ENCODE results near the gene DLEC1.
"Not testable (repeated sequence)": the region's sequence is repeated elsewhere in the genome, so short reads cannot be mapped to it uniquely, and the experiment has no call there.

The DLEC1 gene

GRCh38 chr3:38127611-38128302, 88.7 kb downstream of the DLEC1 start:
- DNase-seq = no peak

DNA sequence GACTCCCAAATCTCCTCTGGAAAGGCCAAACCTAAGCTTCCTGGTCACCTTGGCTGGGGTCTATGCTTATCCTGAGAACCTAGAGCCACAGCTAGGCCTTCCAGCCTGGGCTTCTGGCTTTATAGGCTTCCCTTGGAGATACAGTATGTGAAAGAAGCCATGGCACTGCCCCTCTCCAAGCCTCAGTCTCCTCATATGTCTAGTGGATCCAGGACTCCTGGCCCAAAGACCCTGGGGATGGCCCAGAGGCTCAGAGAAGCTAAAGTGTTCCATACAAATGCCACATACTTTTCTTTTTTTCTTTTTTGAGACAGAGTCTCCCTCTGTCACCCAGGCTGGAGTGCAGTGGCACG, 89.3 kb downstream of the DLEC1 start:
- no peak for DNase-seq

DNA sequence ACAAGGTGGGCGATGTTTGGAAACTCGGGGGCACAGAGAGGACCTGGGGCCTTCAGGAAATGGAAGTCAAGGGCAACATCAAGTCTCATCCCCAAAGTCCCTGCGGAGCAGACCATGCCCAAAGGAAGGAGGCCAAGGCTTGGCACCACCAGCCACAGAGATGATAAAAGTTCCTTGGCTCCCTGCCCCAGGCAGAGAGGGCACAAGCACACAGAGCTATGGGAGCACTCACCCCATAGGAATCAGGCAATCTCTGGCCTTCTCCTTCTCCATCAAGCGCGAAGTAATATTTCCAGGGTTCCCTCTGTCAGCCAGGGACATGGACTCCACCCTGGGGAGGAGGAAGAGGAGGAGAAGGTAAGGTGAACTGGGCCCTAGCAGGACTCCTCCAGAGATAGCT, 90.0 kb downstream of the DLEC1 start:
- DNase-seq = no peak

DNA sequence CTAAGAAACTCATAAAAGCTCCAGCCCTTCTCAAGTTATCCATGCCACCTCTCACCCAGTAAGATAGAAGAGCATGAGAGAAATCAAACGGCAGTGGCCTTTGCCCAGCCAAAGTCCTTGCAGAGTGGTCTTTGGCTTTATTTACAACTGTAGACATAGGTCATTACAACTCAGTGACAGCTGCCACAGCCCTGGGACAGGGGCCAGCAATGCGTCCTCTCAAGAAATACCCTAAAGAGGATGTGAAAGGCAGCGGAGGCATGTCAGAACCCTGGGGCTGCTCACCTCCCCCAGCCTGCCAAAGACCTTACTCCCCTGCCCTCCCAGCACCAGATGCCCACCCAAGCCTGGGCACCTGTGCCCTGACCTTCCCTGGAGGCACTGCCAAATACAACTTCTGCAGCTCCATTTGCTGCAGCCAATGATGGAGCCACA, 91.6 kb downstream of the DLEC1 start:
- no peak for DNase-seq

GRCh38 chr3:38131621-38132369, 92.8 kb downstream of the DLEC1 start:
- no peak for DNase-seq

GRCh38 chr3:38133209-38133556, 94.2 kb downstream of the DLEC1 start:
- DNase-seq = no peak

DNA sequence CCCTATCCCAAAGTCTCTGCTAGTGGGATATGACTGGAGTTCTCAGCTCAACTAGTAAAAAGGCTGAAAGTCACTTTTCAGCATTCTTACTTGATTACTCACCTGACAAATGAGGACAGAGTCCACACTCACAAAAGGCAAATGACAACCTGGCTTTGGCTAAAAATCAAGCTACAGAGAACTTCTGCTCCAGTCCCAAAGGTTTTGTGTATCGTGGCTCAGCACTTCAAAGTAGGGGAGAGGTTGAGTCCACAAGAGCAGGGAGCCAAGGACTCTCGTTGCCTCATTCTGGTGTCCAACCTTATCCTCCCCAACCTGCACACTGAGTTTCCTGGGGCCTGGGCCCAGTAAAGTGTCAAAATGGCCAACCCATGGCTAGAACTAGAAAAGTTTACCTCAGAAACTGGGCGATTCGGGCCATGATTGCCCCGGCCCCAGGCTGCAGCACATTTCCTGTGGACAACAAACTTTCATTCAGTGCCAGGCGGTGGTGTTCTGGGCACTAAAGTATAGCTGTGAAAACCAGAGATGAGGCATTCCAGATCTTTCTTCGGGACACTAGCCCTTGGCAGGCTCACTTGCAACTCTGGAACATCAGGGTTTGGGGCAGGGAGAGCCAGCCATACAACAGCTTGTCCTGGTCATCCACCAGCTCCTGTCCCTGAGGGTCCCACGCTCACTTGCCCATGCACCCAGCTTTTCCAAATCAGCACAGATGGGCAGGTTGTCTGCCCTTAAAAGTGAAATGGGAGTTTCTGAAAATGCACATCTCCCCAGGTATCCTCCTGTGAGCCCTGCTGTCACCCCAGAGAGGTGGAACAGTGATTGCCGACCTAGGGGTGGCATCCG, 94.8 kb downstream of the DLEC1 start:
- DNase-seq = no peak

DNA sequence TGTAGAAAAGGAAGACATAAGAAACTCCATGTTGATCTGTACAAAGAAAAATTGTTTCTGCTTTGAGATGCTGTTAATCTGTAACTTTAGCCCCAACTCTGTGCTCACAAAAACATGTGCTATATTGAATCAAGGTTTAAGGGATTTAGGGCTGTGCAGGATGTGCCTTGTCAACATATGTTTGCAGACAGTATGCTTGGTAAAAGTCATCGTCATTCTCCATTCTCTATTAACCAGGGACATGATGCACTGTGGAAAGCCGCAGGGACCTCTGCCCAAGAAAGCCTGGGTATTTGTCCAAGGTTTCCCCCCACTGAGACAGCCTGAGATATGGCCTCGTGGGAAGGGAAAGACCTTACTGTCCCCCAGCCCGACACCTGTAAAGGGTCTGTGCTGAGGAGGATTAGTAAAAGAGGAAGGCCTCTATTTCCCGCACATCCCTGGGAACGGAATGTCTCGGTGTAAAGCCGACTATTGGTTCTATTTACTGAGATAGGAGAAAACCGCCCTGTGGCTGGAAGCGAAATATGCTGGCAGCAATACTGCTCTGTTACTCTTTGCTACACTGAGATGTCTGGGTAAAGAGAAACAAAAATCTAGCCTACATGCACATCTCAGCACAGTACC, 95.6 kb downstream of the DLEC1 start:
- not testable (repeated sequence) for DNase-seq

- not testable (repeated sequence) for DNase-seq
Measured at GRCh38 chr3:38135621-38136277, 96.7 kb downstream of the DLEC1 start.

DNA sequence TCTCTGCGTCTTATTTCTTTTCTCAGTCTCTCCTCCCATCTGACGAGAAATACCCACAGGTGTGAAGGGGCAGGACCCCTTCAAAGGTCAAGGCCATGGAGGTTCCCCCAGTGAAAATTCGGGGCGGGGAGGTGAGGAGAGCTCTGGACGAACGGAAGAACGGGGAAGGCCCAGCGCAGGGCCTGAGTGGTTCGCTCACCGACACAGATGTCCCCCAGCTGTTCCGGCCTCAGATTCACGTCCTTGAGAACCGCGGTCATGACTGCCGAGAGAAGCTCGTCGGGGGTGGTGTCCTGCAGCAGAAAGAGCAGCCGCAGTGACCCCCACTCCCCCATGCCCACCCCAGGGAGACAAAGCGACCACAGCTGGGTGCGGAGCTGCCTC, 97.4 kb downstream of the DLEC1 start:
- DNase-seq = no peak

- DNase-seq = peak; percentile 87
Measured at GRCh38 chr3:38136777-38137614, 98.0 kb downstream of the DLEC1 start, which contains the start of gene ACAA1. Gene ACAA1 (minus strand): TSS chr3:38137127. CDS start chr3:38137035, 92 bp downstream.

DNA sequence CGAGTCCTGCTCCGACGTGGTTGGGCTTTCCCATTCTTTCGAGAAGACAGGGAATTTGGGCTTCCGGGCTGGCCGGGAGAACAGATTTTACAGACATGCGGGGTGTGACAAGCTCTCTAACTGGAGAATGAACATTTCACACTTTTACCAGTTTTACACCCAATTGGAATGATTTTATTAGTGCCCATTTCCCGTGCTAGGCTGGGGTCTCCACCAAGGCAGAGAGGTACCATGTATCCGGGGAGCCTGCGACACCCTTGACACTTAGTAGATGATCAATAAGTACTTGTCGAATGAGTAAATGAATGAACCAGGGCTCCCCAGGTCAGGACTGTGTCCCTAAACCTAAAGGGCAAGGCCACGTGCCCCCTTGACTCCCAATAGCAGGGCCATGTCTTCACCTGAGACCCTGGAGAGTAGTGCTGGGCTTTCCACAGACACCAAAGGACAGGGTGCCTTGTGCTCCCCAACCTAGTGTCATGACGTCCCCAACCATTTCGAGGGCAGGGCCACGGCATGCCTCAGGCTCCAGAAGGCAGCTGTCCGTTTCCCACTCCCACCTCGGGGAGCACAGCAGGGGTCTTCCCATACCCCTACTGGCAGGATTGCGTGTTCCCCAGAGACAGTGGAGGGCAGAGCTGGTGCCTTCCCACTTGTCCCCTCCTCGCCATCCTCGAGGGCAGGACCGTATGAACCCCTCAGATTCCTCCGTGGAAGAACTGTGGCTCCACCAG, 98.8 kb downstream of the DLEC1 start:
- no peak for DNase-seq

DNA sequence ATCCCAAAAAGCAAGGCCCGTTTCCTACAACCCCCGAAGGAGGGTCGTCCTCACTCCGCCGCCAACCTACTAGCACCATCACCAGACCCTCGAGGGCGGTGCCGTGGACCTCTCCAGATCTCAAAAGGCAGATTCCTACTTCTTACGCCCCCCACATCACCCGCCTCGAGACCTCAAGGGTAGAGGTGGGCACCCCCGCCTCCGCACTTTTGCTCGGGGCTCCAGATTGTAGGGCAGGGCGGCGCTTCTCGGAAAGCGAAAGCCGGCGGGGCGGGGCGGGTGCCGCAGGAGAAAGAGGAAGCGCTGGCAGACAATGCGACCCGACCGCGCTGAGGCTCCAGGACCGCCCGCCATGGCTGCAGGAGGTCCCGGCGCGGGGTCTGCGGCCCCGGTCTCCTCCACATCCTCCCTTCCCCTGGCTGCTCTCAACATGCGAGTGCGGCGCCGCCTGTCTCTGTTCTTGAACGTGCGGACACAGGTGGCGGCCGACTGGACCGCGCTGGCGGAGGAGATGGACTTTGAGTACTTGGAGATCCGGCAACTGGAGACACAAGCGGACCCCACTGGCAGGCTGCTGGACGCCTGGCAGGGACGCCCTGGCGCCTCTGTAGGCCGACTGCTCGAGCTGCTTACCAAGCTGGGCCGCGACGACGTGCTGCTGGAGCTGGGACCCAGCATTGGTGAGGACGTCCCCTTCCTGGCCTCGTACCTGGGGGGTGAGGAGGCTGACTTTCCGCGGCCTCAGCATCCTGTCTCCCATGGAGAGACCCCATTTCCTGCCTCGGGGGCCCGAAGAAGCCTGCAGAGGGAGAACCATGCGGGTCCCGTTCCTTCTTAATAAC, 99.6 kb downstream of the DLEC1 start, which contains the start of gene MYD88:
MYD88 (plus strand) TSS at position 313 of the 842 bp plus-strand sequence; CDS start at position 353, 40 bp downstream.
- DNase-seq = no peak

- DNase-seq = no peak
Measured at GRCh38 chr3:38139191-38139590, 100.2 kb downstream of the DLEC1 start.

GRCh38 chr3:38139652-38140051, 100.6 kb downstream of the DLEC1 start:
- no peak for DNase-seq

DNA sequence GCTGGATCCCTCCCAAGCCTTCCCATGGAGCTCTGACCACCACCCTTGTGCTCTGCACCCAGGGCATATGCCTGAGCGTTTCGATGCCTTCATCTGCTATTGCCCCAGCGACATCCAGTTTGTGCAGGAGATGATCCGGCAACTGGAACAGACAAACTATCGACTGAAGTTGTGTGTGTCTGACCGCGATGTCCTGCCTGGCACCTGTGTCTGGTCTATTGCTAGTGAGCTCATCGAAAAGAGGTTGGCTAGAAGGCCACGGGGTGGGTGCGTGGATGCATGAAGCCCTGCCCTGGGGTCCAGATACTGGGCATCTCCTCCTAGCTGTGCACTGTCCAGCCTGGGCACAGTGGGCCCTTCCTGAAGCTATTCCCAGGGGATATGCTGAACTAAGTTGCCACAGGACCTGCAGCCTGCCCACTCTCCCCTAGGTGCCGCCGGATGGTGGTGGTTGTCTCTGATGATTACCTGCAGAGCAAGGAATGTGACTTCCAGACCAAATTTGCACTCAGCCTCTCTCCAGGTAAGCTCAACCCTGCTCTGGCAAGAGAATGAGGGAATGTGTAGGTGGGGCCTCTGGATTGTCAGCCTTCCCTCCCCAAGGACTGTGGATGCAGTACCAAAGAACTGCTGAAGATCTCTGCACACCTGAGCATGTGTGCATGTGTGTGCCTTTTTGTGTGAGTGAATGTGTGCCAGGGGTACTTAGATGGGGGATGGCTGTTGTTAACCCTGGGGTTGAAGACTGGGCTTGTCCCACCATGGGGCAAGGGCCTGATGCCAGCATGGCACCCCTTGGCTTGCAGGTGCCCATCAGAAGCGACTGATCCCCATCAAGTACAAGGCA, 101.5 kb downstream of the DLEC1 start:
- no peak for DNase-seq

DNA sequence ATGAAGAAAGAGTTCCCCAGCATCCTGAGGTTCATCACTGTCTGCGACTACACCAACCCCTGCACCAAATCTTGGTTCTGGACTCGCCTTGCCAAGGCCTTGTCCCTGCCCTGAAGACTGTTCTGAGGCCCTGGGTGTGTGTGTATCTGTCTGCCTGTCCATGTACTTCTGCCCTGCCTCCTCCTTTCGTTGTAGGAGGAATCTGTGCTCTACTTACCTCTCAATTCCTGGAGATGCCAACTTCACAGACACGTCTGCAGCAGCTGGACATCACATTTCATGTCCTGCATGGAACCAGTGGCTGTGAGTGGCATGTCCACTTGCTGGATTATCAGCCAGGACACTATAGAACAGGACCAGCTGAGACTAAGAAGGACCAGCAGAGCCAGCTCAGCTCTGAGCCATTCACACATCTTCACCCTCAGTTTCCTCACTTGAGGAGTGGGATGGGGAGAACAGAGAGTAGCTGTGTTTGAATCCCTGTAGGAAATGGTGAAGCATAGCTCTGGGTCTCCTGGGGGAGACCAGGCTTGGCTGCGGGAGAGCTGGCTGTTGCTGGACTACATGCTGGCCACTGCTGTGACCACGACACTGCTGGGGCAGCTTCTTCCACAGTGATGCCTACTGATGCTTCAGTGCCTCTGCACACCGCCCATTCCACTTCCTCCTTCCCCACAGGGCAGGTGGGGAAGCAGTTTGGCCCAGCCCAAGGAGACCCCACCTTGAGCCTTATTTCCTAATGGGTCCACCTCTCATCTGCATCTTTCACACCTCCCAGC, 102.4 kb downstream of the DLEC1 start:
- no peak for DNase-seq

DNA sequence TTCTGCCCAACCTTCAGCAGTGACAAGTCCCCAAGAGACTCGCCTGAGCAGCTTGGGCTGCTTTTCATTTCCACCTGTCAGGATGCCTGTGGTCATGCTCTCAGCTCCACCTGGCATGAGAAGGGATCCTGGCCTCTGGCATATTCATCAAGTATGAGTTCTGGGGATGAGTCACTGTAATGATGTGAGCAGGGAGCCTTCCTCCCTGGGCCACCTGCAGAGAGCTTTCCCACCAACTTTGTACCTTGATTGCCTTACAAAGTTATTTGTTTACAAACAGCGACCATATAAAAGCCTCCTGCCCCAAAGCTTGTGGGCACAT, 102.9 kb downstream of the DLEC1 start:
- DNase-seq = no peak

All from NCI-H2107 (cell line).